ENCODE data around the gene YPEL2.
A peak's percentile ranks its signal among the peaks of the same experiment; 100 is the strongest.

Gene YPEL2

GRCh38 chr17:59357219-59357697 is 25.8 kb downstream of the YPEL2 start:
- Histone ChIP-seq H3K9ac (no peak overlapping the region), H3K27ac (no peak overlapping the region), H3K4me3 (no peak overlapping the region), H4K20me1 (peaks cover 8 to 100% (median 64%) of the 10 kb centered on the region in 11 experiments; a peak in 20 of 22 replicates), H3K4me2 (peak overlapping the region in 2 of 11 experiments; percentile 45 to 64; a peak in 2 of 22 replicates), H3K4me1 (peaks cover 22 to 62% (median 32%) of the 10 kb centered on the region in 10 experiments), H3K36me3 (peaks cover 4 to 87% (median 30%) of the 10 kb centered on the region in 11 experiments; a peak in 17 of 22 replicates), H3K9me3 (replicated peaks in 1 of 11) (peaks cover 0 to 18% (median 5%) of the 10 kb centered on the region in 11 experiments; a peak in 8 of 22 replicates), H3K27me3 (no peaks in the 10 kb centered on the region)
- TF ChIP-seq Cebpa-rat (IDR thresholded peaks at IDR 0.05), result no peak

DNA sequence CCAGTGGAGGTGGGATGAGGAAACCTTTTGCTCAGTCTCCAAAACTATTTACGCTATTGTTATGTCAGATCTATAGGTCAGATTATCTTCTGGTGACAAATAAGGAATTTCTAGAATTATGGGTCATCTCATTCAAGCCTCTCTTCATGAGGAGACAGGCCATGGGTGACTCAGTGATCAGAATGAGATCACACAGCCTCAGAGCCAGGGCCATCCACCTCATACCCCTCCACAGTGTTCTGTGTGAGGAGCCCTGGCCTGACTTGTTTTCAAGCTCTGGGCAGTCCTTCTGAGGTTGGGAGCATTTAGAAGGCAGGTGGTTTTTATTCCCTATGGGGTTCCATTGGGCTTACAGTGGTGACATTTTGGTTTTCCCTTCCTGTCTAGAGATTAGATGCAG is 26.5 kb downstream of the YPEL2 start:
- no peak overlapping the region for H3K27ac ChIP-seq
- peaks cover 29 to 68% (median 38%) of the 10 kb centered on the region in 10 experiments for H3K4me1 ChIP-seq
- H3K9ac ChIP-seq, result no peak overlapping the region
- no peaks in the 10 kb centered on the region for H3K27me3 ChIP-seq
- no peak overlapping the region for H3K4me3 ChIP-seq
- peaks cover 0 to 17% (median 5%) of the 10 kb centered on the region in 11 experiments; a peak in 8 of 22 replicates for H3K9me3 ChIP-seq (replicated peaks in 1 of 11)
- TF ChIP-seq Cebpa-rat (IDR thresholded peaks at IDR 0.05), result no peak
- peaks cover 4 to 84% (median 30%) of the 10 kb centered on the region in 11 experiments; a peak in 17 of 22 replicates for H3K36me3 ChIP-seq
- H3K4me2 ChIP-seq, result peak overlapping the region in 8 of 11 experiments; percentile 26 to 66 (median 54); a peak in 15 of 22 replicates
- H4K20me1 ChIP-seq, result peaks cover 12 to 100% (median 64%) of the 10 kb centered on the region in 11 experiments; a peak in 21 of 22 replicates

DNA sequence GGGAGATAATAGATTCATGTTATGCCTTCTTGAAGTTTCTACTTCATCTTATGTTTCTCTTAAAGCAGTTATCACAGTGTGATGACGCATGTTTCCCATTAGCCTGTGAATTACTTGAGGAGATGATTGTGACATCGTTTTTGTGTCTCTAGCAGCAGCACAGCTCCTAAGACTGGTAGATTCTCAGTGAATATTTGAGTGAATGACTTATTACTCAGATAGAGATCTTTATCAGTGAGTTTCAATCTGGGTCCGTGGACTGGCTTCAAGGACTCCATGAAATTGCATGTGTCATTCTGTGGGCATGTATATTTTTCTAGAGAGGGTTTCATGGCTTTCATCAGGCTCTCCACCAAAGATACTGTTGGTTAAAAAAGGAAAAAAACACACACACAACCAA is 29.9 kb downstream of the YPEL2 start:
- Histone ChIP-seq H3K4me2 (peak overlapping the region; percentile 70 to 97 (median 80); a peak in 21 of 22 replicates), H4K20me1 (peaks cover 22 to 90% (median 70%) of the 10 kb centered on the region in 11 experiments; a peak in 21 of 22 replicates), H3K9me3 (replicated peaks in 1 of 11) (peaks cover 0 to 6% (median 4%) of the 10 kb centered on the region in 11 experiments; a peak in 8 of 22 replicates), H3K9ac (no peak overlapping the region), H3K4me3 (no peak overlapping the region), H3K4me1 (peaks cover 59 to 78% (median 70%) of the 10 kb centered on the region in 10 experiments), H3K27ac (no peak overlapping the region; a peak in 1 of 22 replicates), H3K36me3 (peaks cover 0 to 71% (median 6%) of the 10 kb centered on the region in 11 experiments; a peak in 14 of 22 replicates), H3K27me3 (no peaks in the 10 kb centered on the region)
- no peak for TF ChIP-seq Cebpa-rat (IDR thresholded peaks at IDR 0.05)

GRCh38 chr17:59361916-59362810 is 30.7 kb downstream of the YPEL2 start:
- Histone ChIP-seq H3K4me3 (peak overlapping the region in 1 of 10 experiments; percentile 14; a peak in 1 of 20 replicates), H3K36me3 (peaks cover 0 to 68% (median 0%) of the 10 kb centered on the region in 11 experiments; a peak in 9 of 22 replicates), H4K20me1 (peaks cover 22 to 88% (median 68%) of the 10 kb centered on the region in 11 experiments; a peak in 21 of 22 replicates), H3K4me2 (peak overlapping the region; percentile 70 to 97 (median 80)), H3K4me1 (peaks cover 67 to 86% (median 75%) of the 10 kb centered on the region in 10 experiments), H3K27me3 (no peaks in the 10 kb centered on the region), H3K9ac (peak overlapping the region in 3 of 11 experiments; percentile 18 to 71 (median 23); a peak in 3 of 22 replicates), H3K9me3 (replicated peaks in 1 of 11) (no peaks in the 10 kb centered on the region), H3K27ac (peak overlapping the region in 5 of 11 experiments; percentile 0 to 16 (median 5); a peak in 4 of 22 replicates)
- no peak for TF ChIP-seq Cebpa-rat (IDR thresholded peaks at IDR 0.05)

DNA sequence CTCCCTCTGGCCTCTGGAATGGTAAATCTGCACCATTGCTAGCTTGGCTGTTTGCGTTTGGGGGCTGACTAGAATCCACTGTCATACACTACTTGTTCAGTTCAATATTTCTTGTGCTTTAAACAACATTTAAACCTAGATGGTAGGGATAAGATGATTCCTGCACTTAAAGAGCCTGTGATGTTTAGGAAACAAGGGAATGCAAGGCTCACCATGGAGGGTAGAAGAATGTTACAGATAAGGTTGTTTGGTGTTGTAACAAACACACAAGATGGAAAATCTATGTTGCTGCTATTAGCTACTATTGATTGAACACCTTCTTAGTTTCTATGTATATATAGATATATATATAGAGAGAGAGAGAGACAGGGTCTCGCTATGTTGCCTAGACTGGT is 31.4 kb downstream of the YPEL2 start:
- Histone ChIP-seq H3K4me1 (peaks cover 68 to 88% (median 77%) of the 10 kb centered on the region in 10 experiments), H3K36me3 (peaks cover 0 to 63% (median 0%) of the 10 kb centered on the region in 11 experiments; a peak in 9 of 22 replicates), H4K20me1 (peaks cover 22 to 84% (median 62%) of the 10 kb centered on the region in 11 experiments; a peak in 21 of 22 replicates), H3K9me3 (replicated peaks in 1 of 11) (no peaks in the 10 kb centered on the region), H3K27ac (peak overlapping the region in 4 of 11 experiments; percentile 0 to 16 (median 10); a peak in 3 of 22 replicates), H3K9ac (peak overlapping the region in 3 of 11 experiments; percentile 18 to 71 (median 23); a peak in 3 of 22 replicates), H3K4me2 (peak overlapping the region; percentile 70 to 97 (median 80)), H3K4me3 (peak overlapping the region in 1 of 10 experiments; percentile 14; a peak in 1 of 20 replicates), H3K27me3 (no peaks in the 10 kb centered on the region)
- no peak for TF ChIP-seq Cebpa-rat (IDR thresholded peaks at IDR 0.05)

DNA sequence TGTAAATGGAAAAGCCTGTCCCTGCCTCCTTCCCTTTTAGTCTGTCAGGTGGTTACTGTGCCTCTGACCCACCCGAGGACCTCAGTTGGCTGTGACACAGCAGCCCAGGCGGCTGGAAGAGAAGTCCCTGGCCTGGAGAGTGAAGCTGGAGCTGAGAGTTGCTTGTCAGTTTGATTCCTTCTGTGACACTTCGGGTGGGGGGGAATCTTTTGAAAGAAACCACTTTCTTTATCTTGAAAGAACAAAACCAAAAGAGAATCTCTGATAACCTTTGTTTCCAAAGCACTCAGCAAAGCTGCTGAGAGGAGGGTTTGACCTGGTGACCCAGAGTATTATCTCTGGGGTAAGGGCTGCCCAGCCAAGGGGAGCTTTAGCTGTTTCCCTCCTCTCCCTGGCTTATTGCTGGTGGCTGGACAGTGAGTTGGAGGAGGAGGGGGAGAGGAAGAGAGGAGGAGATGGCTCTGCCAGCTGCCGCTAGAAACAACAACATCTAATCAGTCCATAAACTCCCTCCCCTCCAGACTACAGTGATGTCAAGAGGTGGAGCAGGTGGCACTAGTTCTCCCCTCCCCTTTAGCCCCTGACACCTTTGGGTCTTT is 34.0 kb downstream of the YPEL2 start:
- Histone ChIP-seq H4K20me1 (peaks cover 22 to 67% (median 49%) of the 10 kb centered on the region in 11 experiments; a peak in 19 of 22 replicates), H3K9me3 (replicated peaks in 1 of 11) (no peaks in the 10 kb centered on the region), H3K4me2 (peak overlapping the region; percentile 69 to 97 (median 76)), H3K36me3 (peaks cover 0 to 38% (median 3%) of the 10 kb centered on the region in 11 experiments; a peak in 6 of 22 replicates), H3K27me3 (no peaks in the 10 kb centered on the region), H3K4me3 (peak overlapping the region in 2 of 10 experiments; percentile 10 to 11; a peak in 2 of 20 replicates), H3K4me1 (peaks cover 69 to 100% (median 78%) of the 10 kb centered on the region in 10 experiments), H3K9ac (peak overlapping the region in 9 of 11 experiments; percentile 7 to 82 (median 32); a peak in 12 of 22 replicates), H3K27ac (peak overlapping the region in 8 of 11 experiments; percentile 13 to 91 (median 54); a peak in 14 of 22 replicates)
- TF ChIP-seq Cebpa-rat (IDR thresholded peaks at IDR 0.05), result no peak

GRCh38 chr17:59366040-59366757 is 34.7 kb downstream of the YPEL2 start:
- Histone ChIP-seq H3K27ac (peak overlapping the region in 8 of 11 experiments; percentile 13 to 91 (median 54); a peak in 13 of 22 replicates), H3K4me1 (peaks cover 69 to 100% (median 78%) of the 10 kb centered on the region in 10 experiments), H3K36me3 (peaks cover 0 to 31% (median 3%) of the 10 kb centered on the region in 11 experiments; a peak in 5 of 22 replicates), H3K4me3 (peak overlapping the region in 1 of 10 experiments; percentile 11; a peak in 2 of 20 replicates), H3K4me2 (peak overlapping the region; percentile 69 to 97 (median 76)), H3K9me3 (replicated peaks in 1 of 11) (no peaks in the 10 kb centered on the region), H3K9ac (peak overlapping the region in 8 of 11 experiments; percentile 7 to 82 (median 32); a peak in 11 of 22 replicates), H4K20me1 (peaks cover 22 to 59% (median 44%) of the 10 kb centered on the region in 11 experiments; a peak in 19 of 22 replicates), H3K27me3 (no peaks in the 10 kb centered on the region)
- TF ChIP-seq Cebpa-rat (IDR thresholded peaks at IDR 0.05), result no peak
